Measurements from ENCODE around the gene C10orf90.

DNA sequence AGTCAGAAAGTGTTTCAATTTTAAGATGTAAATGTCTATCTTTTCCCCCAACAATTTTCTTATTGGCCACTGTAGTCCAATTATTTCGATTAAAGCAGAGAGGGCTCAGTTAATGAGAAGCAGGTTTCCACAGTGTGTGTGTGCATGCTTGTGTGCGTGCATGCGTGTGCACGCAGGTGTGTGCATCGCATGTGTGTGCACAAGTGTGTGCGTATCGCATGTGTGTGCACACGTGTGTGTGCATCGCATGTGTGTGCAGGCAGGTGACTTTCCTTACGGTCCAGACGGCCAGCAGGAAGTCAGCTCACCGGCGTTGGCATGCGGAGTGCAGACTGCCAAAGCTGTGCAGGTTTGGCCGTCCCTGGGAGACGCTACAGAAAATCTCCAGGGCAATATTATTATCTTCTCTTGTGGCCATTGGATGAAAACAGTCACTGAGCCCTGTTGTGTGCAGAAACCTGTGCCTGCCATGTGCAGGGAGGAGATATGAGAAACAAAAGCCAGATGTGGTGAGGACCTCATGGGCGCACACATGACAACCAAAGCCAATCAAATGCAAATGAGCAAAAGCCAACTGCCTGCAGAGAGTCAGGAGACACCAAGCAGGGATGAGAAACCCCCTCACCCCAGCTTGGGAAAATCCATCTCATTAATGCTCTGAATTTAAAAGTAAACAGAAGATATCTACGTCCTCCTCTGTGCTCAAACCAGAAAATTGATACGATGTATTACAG, 70.4 kb downstream of the C10orf90 start:
- TF ChIP-seq, protein P1, sequence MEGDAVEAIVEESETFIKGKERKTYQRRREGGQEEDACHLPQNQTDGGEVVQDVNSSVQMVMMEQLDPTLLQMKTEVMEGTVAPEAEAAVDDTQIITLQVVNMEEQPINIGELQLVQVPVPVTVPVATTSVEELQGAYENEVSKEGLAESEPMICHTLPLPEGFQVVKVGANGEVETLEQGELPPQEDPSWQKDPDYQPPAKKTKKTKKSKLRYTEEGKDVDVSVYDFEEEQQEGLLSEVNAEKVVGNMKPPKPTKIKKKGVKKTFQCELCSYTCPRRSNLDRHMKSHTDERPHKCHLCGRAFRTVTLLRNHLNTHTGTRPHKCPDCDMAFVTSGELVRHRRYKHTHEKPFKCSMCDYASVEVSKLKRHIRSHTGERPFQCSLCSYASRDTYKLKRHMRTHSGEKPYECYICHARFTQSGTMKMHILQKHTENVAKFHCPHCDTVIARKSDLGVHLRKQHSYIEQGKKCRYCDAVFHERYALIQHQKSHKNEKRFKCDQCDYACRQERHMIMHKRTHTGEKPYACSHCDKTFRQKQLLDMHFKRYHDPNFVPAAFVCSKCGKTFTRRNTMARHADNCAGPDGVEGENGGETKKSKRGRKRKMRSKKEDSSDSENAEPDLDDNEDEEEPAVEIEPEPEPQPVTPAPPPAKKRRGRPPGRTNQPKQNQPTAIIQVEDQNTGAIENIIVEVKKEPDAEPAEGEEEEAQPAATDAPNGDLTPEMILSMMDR (tag by site-specific recombination; IDR thresholded peaks at IDR 0.05) = no peak
- TF ChIP-seq ZNF558 (tag by site-specific recombination; IDR thresholded peaks at IDR 0.05) = no peak
- TF ChIP-seq MEIS1 (CRISPR knock-in tag; IDR thresholded peaks at IDR 0.05; ENCODE audit: borderline replicate concordance) = no peak
- no peak for TF ChIP-seq ZNF184 (tag by site-specific recombination; IDR thresholded peaks at IDR 0.05)

All from HEK293 (cell line).